Measurements from ENCODE around the gene DLEC1. TPM values are rescaled to one million over a fixed set of nuclear protein-coding genes. Genes with fewer than 3 reads are reported as not detected.

DLEC1 gene
- total and polyA plus RNA-seq, 9 of the 15 experiments (the other 6 are each of a cell fraction or from before 2014, with no cell fraction given) = 0.07 to 0.08 TPM; not detected in 7

- no peak for TF ChIP-seq HNRNPK (IDR thresholded peaks at IDR 0.05; ENCODE audit: low read depth, low read length, poor library complexity, severe bottlenecking)
- no peak for TF ChIP-seq PHTF2 (CRISPR knock-in tag; IDR thresholded peaks at IDR 0.05)
- TF ChIP-seq SAFB2 (IDR thresholded peaks at IDR 0.05; ENCODE audit: borderline replicate concordance, low read depth, low read length, severe bottlenecking) = no peak
- TF ChIP-seq CHD1 (IDR thresholded peaks at IDR 0.05; ENCODE audit: low read length) = no peak
- TF ChIP-seq NR3C1 (CRISPR knock-in tag; IDR thresholded peaks at IDR 0.05) = no peak
- TF ChIP-seq SMC3 (conservative IDR thresholded peaks at IDR 0.05; ENCODE audit: insufficient read depth, low read depth, low read length) = peak; percentile 96
- 0 out of 2 replicates have a peak, but pooled peaks have one; percentile 55 for TF ChIP-seq XRCC5 (IDR thresholded peaks at IDR 0.05; ENCODE audit: low read depth, low read length)
- TF ChIP-seq CREM (IDR thresholded peaks at IDR 0.05; ENCODE audit: low read depth) = peak; percentile 56; the same call in 1 of the 2 replicates
- TF ChIP-seq DNMT1 (IDR thresholded peaks at IDR 0.05) = no peak
- TF ChIP-seq FOXP1 (CRISPR knock-in tag; IDR thresholded peaks at IDR 0.05) = 0 out of 2 replicates have a peak, but pooled peaks have one; percentile 47
- peak; percentile 19; the same call in 1 of the 2 replicates for TF ChIP-seq ARID2 (IDR thresholded peaks at IDR 0.05)
- TF ChIP-seq POLR2G (IDR thresholded peaks at IDR 0.05; ENCODE audit: low read depth, low read length) = peak; percentile 43; the same call in 1 of the 2 replicates
- TF ChIP-seq ASH1L (IDR thresholded peaks at IDR 0.05; ENCODE audit: borderline replicate concordance, low read depth, partially characterized antibody) = no peak
- TF ChIP-seq SRSF3 (IDR thresholded peaks at IDR 0.05; ENCODE audit: insufficient read depth, low read length) = no peak
- no peak for TF ChIP-seq ZNF140 (CRISPR knock-in tag; IDR thresholded peaks at IDR 0.05)
- no peak for TF ChIP-seq FOXA1 (IDR thresholded peaks at IDR 0.05; ENCODE audit: borderline replicate concordance)
- TF ChIP-seq, protein P1, sequence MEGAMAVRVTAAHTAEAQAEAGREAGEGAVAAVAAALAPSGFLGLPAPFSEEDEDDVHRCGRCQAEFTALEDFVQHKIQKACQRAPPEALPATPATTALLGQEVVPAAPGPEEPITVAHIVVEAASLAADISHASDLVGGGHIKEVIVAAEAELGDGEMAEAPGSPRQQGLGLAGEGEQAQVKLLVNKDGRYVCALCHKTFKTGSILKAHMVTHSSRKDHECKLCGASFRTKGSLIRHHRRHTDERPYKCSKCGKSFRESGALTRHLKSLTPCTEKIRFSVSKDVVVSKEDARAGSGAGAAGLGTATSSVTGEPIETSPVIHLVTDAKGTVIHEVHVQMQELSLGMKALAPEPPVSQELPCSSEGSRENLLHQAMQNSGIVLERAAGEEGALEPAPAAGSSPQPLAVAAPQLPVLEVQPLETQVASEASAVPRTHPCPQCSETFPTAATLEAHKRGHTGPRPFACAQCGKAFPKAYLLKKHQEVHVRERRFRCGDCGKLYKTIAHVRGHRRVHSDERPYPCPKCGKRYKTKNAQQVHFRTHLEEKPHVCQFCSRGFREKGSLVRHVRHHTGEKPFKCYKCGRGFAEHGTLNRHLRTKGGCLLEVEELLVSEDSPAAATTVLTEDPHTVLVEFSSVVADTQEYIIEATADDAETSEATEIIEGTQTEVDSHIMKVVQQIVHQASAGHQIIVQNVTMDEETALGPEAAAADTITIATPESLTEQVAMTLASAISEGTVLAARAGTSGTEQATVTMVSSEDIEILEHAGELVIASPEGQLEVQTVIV (CRISPR knock-in tag; IDR thresholded peaks at IDR 0.05; ENCODE audit: borderline replicate concordance) = no peak
- no peak for TF ChIP-seq PREB (CRISPR knock-in tag; IDR thresholded peaks at IDR 0.05)
- no peak for TF ChIP-seq RBM39 (optimal IDR thresholded peaks at IDR 0.05; ENCODE audit: low read depth, low read length)
- no peak for TF ChIP-seq ZNF239 (CRISPR knock-in tag; IDR thresholded peaks at IDR 0.05)
- 0 out of 2 replicates have a peak, but pooled peaks have one; percentile 23 for TF ChIP-seq JUN (IDR thresholded peaks at IDR 0.05; ENCODE audit: borderline replicate concordance, low read depth, low read length)
- no peak for TF ChIP-seq JUN (CRISPR knock-in tag; IDR thresholded peaks at IDR 0.05; ENCODE audit: borderline replicate concordance)
- peak; percentile 64; the same call in 1 of the 2 replicates for TF ChIP-seq CC2D1A (IDR thresholded peaks at IDR 0.05)
- TF ChIP-seq POLR3A (IDR thresholded peaks at IDR 0.05; ENCODE audit: borderline replicate concordance, extremely low read depth, insufficient read depth, insufficient read length) = no peak
These were observed 78.9 kb downstream of the DLEC1 start (continued) for GRCh38 chr3:38117748-38118420.
